HS-5 (cell line): Measurements from ENCODE around the gene ZNF148.

Source experiments
- DNase-seq: peaks from one replicate; pipeline ENCODE4 v3.0.0-alpha.2; 2012; ENCODE audit warnings: low read depth

Gene ZNF148

GRCh38 chr3:125189378-125190165, 185.6 kb downstream of the ZNF148 start:
- DNase-seq, result no peak

DNA sequence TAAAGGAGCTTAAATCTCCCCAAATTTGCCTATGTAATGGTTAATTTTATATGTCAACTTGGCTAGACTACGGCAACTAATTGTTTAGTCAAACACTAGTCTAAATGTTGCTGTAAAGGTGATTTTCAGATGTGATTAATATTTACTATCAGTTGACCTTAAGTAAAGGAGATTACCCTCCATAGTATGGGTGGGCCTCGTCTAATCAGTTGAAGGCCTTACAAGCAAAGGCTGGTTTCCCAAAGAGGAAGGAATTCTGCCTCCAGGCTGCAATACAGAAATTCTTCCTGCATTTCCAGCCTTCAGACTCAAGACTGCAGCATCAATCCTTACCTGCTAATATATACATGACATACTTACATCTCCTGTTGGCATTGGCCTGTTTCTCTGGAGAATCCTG, 186.2 kb downstream of the ZNF148 start:
- no peak for DNase-seq

DNA sequence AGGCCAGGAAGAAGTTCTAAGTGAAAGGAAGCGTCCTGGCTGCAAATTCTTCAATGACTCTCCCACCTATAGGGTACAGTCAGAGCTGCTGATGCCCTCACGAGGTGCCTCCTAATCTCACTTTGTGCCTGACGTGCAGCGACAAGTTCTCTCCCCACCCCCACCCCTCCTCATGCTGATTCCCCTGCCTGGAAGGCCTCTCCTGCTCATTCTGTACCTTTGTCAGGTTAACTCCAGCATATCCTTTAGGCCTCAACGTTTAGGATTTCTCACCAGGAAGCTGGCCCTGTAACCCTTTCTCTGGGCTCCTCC, 187.6 kb downstream of the ZNF148 start:
- DNase-seq, result no peak

DNA sequence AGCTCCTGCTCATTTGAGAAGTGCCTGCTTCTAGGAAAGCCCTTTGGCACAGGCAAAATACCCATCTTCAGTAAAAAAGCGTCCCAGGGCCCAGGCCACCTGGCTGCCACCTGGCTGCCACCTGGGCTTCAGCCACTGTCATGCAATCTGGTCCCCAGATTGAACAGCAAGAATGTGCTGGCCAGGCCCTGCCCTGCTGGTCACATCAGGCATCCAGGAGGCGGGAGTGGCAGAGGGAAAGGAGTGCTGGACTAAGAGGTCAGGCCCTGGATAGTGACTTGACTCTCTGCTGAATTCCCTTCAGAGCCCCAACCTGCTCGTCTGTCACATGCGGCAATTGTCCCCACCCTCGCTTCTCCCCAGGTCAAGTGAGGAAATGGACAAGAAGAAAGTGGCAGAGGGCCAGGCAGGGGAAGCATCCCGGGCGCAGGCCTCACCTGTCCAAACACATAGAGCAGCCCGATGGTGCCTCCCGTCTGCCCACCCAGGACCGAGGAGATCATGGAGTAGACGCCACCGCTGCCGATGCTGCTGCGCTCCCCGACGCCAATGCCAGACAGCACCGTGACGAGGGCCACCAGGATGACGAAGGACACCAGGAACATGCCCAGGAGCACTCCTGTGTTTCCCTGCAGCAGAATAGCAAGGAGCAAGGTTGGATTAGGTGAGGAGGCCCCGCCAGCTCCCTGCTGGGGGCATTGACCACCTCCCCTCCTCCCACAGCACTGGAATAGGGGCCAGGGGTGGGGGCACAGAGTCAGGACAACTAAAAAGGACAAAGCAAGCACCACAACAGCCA, 188.1 kb downstream of the ZNF148 start:
- no peak for DNase-seq

DNA sequence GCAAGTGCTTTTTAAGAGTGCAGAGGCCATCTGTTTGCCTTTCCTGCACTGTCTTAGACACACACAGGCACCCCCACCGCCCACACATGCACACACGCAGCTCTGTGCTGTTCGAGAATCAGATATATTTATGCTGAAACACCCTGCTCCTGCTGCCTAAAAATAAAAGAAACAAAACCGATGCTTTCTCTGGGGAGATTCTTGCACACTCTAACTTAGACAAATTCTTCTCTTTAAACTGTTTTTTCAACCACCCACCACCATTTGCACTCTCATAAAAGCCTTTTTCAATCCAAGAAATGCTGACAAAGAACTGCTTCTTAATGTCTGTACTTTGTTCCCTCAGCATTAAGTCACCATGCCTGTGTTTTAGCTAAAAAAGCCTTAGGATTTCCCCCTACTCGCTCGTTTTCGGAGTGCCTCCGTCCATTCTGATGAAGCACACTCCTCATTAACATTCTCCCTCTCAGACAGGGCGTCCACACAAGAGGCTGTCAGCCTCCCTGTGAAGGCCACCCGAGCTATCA, 188.8 kb downstream of the ZNF148 start:
- DNase-seq, result no peak

- DNase-seq, result no peak
Measured at GRCh38 chr3:125185805-125186204, 189.3 kb downstream of the ZNF148 start.

GRCh38 chr3:125179884-125180240, 195.3 kb downstream of the ZNF148 start:
- no peak for DNase-seq

- no peak for DNase-seq
Measured at GRCh38 chr3:125179143-125179883, 195.8 kb downstream of the ZNF148 start.

- DNase-seq, result no peak
Measured at GRCh38 chr3:125177746-125178145, 197.4 kb downstream of the ZNF148 start.
